Fibroblast of the aortic adventitia (primary cell): Measurements from ENCODE around the gene TNFRSF1A. TPM values are rescaled to one million over a fixed set of nuclear protein-coding genes. Genes with fewer than 3 reads are reported as not detected.
A peak's percentile ranks its signal among the peaks of the same experiment; 100 is the strongest.
"Not testable (repeated sequence)": the region's sequence is repeated elsewhere in the genome, so short reads cannot be mapped to it uniquely, and the experiment has no call there.

ENCODE experiments used
- DNase-seq: peaks from one replicate; pipeline ENCODE4 v3.0.0-alpha.2; 2010; ENCODE audit warnings: low read depth
- H3K4me3 ChIP-seq: 2 replicates; pipeline ENCODE4 v1.5.1; 2011; ENCODE audit warnings: low read depth, mild to moderate bottlenecking, control low read depth, low read length, moderate library complexity
- CTCF ChIP-seq: IDR thresholded peaks from 2 replicates; pipeline ENCODE4 v1.5.1; 2011; ENCODE audit warnings: mild to moderate bottlenecking, low read length, control low read depth, inconsistent platforms; ENCODE audit not compliant: insufficient read depth
- total RNA-seq: library from RNA; depleted of rRNA; stranded (reverse); fragments of >200 nt; gene quantifications from 2 replicates; pipeline ENCODE4 v1.2.3, GENCODE V29; 2012; ENCODE audit warnings: low replicate concordance

The TNFRSF1A gene
- total RNA-seq, 1 donor, result 207 TPM

- no peak for DNase-seq
- TF ChIP-seq CTCF, result no peak
- no peak overlapping the region for H3K4me3 ChIP-seq
Measured at GRCh38 chr12:6346942-6347341, 5.1 kb upstream of the TNFRSF1A start.

- no peak for DNase-seq
- no peak for TF ChIP-seq CTCF
- H3K4me3 ChIP-seq, result no peak overlapping the region
Measured at GRCh38 chr12:6346235-6346832, 4.5 kb upstream of the TNFRSF1A start.

GRCh38 chr12:6345319-6346091, 3.6 kb upstream of the TNFRSF1A start:
- DNase-seq, result peak; percentile 98
- H3K4me3 ChIP-seq, result no peak overlapping the region
- no peak for TF ChIP-seq CTCF

GRCh38 chr12:6344101-6344660, 2.3 kb upstream of the TNFRSF1A start:
- DNase-seq, result not testable (repeated sequence)

GRCh38 chr12:6343518-6343917, 1.6 kb upstream of the TNFRSF1A start:
- no peak for TF ChIP-seq CTCF
- no peak overlapping the region for H3K4me3 ChIP-seq
- DNase-seq, result no peak

More at GRCh38 chr12:6344101-6344660, 2.3 kb upstream of the TNFRSF1A start:
- not testable (repeated sequence) for H3K4me3 ChIP-seq

- H3K4me3 ChIP-seq, result peak overlapping the region; percentile 100
- no peak for TF ChIP-seq CTCF
- no peak for DNase-seq
Measured at GRCh38 chr12:6342140-6342889, 439 bp upstream of the TNFRSF1A start.
